ENCODE results near the gene GRIN2C. TPM values are rescaled to one million over a fixed set of nuclear protein-coding genes. Genes with fewer than 3 reads are reported as not detected.

Gene GRIN2C
- total RNA-seq, 6 donors from 2014 or later, result 0.17 TPM; not detected in 5

- DNase-seq (no peak), ATAC-seq (ENCODE audit: low FRiP score in 2 of 2) (no peak)
- no peak overlapping the region for H3K4me3 ChIP-seq
- TF ChIP-seq POLR2A (IDR thresholded peaks at IDR 0.05) (no peak), CTCF (IDR thresholded peaks at IDR 0.05) (no peak), EP300 (IDR thresholded peaks at IDR 0.05) (no peak), POLR2AphosphoS5 (IDR thresholded peaks at IDR 0.05) (no peak)
- H3K4me1 ChIP-seq, result peaks cover 0 to 8% (median 4%) of the 10 kb centered on the region in 4 donors
- 94 to 98% methylated on average over 7 to 16 of the region's 16 CpGs for WGBS, 2 donors
- H3K9me3 ChIP-seq, result no peaks in the 10 kb centered on the region
- H3K27me3 ChIP-seq, result no peaks in the 10 kb centered on the region
- H3K36me3 ChIP-seq, result peaks cover 0 to 39% (median 27%) of the 10 kb centered on the region in 4 donors
- no peak overlapping the region for H3K27ac ChIP-seq
Measured at GRCh38 chr17:74819801-74820436, 39.8 kb downstream of the GRIN2C start.

- H3K27ac ChIP-seq, result no peak overlapping the region
- H3K9me3 ChIP-seq, result no peaks in the 10 kb centered on the region
- H3K4me1 ChIP-seq, result peaks cover 0 to 19% (median 11%) of the 10 kb centered on the region in 4 donors
- TF ChIP-seq CTCF (IDR thresholded peaks at IDR 0.05), result no peak
- no peak for TF ChIP-seq POLR2A (IDR thresholded peaks at IDR 0.05)
- TF ChIP-seq POLR2AphosphoS5 (IDR thresholded peaks at IDR 0.05), result no peak
- TF ChIP-seq EP300 (IDR thresholded peaks at IDR 0.05), result no peak
- WGBS, 2 donors, result 94 to 97% methylated on average over 14 to 16 of the region's 16 CpGs
- no peak overlapping the region for H3K4me3 ChIP-seq
- DNase-seq, result no peak
- peaks cover 0 to 31% (median 19%) of the 10 kb centered on the region in 4 donors for H3K36me3 ChIP-seq
- no peaks in the 10 kb centered on the region for H3K27me3 ChIP-seq
- no peak for ATAC-seq (ENCODE audit: low FRiP score in 2 of 2)
Measured at GRCh38 chr17:74818291-74818938, 41.3 kb downstream of the GRIN2C start.

- no peaks in the 10 kb centered on the region for H3K9me3 ChIP-seq
- peaks cover 6 to 32% (median 23%) of the 10 kb centered on the region in 4 donors for H3K4me1 ChIP-seq
- no peak overlapping the region for H3K27ac ChIP-seq
- ATAC-seq (ENCODE audit: low FRiP score in 2 of 2) (no peak), DNase-seq (no peak)
- no peaks in the 10 kb centered on the region for H3K27me3 ChIP-seq
- no peak overlapping the region for H3K4me3 ChIP-seq
- H3K36me3 ChIP-seq, result peaks cover 0 to 29% (median 20%) of the 10 kb centered on the region in 4 donors
- TF ChIP-seq CTCF (IDR thresholded peaks at IDR 0.05) (no peak), POLR2AphosphoS5 (IDR thresholded peaks at IDR 0.05) (no peak), POLR2A (IDR thresholded peaks at IDR 0.05) (no peak), EP300 (IDR thresholded peaks at IDR 0.05) (no peak)
- WGBS, 2 donors, result 87 to 95% methylated on average over 10 to 17 of the region's 18 CpGs
Measured at GRCh38 chr17:74816905-74817620, 42.6 kb downstream of the GRIN2C start.

- H3K4me1 ChIP-seq, result peaks cover 6 to 40% (median 28%) of the 10 kb centered on the region in 4 donors
Measured at GRCh38 chr17:74815550-74816370, 43.9 kb downstream of the GRIN2C start.

More at GRCh38 chr17:74815550-74816370, 43.9 kb downstream of the GRIN2C start:
- Histone ChIP-seq H3K27ac (peak overlapping the region in 2 of 4 donors; percentile 40 to 49), H3K9me3 (no peaks in the 10 kb centered on the region), H3K36me3 (peaks cover 0 to 23% (median 18%) of the 10 kb centered on the region in 4 donors), H3K27me3 (no peaks in the 10 kb centered on the region), H3K4me3 (no peak overlapping the region)
- WGBS, 2 donors, result 58 to 78% methylated on average over 12 to 15 of the region's 15 CpGs
- ATAC-seq (ENCODE audit: low FRiP score in 2 of 2) (no peak), DNase-seq (peak in 1 of 2 donors; percentile 68)
- TF ChIP-seq POLR2A (IDR thresholded peaks at IDR 0.05) (no peak), EP300 (IDR thresholded peaks at IDR 0.05) (no peak), CTCF (IDR thresholded peaks at IDR 0.05) (no peak), POLR2AphosphoS5 (IDR thresholded peaks at IDR 0.05) (no peak)

All from upper lobe of left lung (tissue), 6 donors.